Mesothelial cell of epicardium (in vitro differentiated cells): Measurements from ENCODE around the gene SBK1. TPM values are rescaled to one million over a fixed set of nuclear protein-coding genes. Genes with fewer than 3 reads are reported as not detected.
"Not testable (repeated sequence)": the region's sequence is repeated elsewhere in the genome, so short reads cannot be mapped to it uniquely, and the experiment has no call there.

Source experiments
- DNase-seq, 2 experiments: peaks; one replicate each; pipeline ENCODE4 v3.0.0; 2021; ENCODE audit warnings: low spot score in 2 of 2; ENCODE audit not compliant: unreplicated experiment in 2 of 2
- H3K27ac Mint-ChIP-seq: 2 replicates; pipeline ENCODE4 v1.8.0; 2021; ENCODE audit warnings: mixed read lengths
- H3K27me3 Mint-ChIP-seq: 2 replicates; pipeline ENCODE4 v1.8.0; 2021; ENCODE audit warnings: low read depth, mixed read lengths
- H3K36me3 Mint-ChIP-seq: 2 replicates; pipeline ENCODE4 v1.8.0; 2021; ENCODE audit warnings: mixed read lengths
- H3K4me1 Mint-ChIP-seq: 2 replicates; pipeline ENCODE4 v1.8.0; 2021; ENCODE audit warnings: mixed read lengths
- H3K4me3 Mint-ChIP-seq: 2 replicates; pipeline ENCODE4 v1.8.0; 2021; ENCODE audit warnings: mild to moderate bottlenecking, moderate library complexity, mixed read lengths
- H3K9me3 Mint-ChIP-seq: 2 replicates; pipeline ENCODE4 v1.8.0; 2021; ENCODE audit warnings: mixed read lengths
- CTCF ChIP-seq: fragments of 200-600 bp; sonication (generic); IDR thresholded peaks from one replicate; pipeline ENCODE4 v1.5.0; 2021; ENCODE audit warnings: antibody characterized with exemption; ENCODE audit not compliant: unreplicated experiment
- total RNA-seq: library from RNA; stranded (reverse); gene quantifications from 3 replicates; pipeline ENCODE4 v1.2.1, GENCODE V29; 2021

SBK1 gene
- 50.1 to 51.9 TPM (median 51.4 TPM) in 3 replicates for total RNA-seq

- no peaks in the 10 kb centered on the region for H3K9me3 Mint-ChIP-seq
- peaks cover 41% of the 10 kb centered on the region for H3K4me1 Mint-ChIP-seq
- H3K27ac Mint-ChIP-seq, result peak within 1 kb of the TSS; percentile 77
- peak within 1 kb of the TSS; percentile 90 for H3K4me3 Mint-ChIP-seq
- peak; percentile 80 to 90 for DNase-seq
- H3K36me3 Mint-ChIP-seq, result peaks cover 3% of the 10 kb centered on the region
- no peaks in the 10 kb centered on the region for H3K27me3 Mint-ChIP-seq
- TF ChIP-seq CTCF, result no peak
Observed at GRCh38 chr16:28291651-28292626, at the start of gene SBK1. SBK1 (plus strand) TSS chr16:28292525; CDS start chr16:28317392, 24,867 bp downstream.

- not testable (repeated sequence) for H3K4me3 Mint-ChIP-seq, H3K36me3 Mint-ChIP-seq, H3K4me1 Mint-ChIP-seq, DNase-seq, H3K27ac Mint-ChIP-seq
- Mint-ChIP-seq H3K9me3 (peaks cover 11% of the 10 kb centered on the region), H3K27me3 (peaks cover 14% of the 10 kb centered on the region)
Observed at GRCh38 chr16:28249483-28249882, 42.8 kb upstream of the SBK1 start.

GRCh38 chr16:28250999-28251398, 41.3 kb upstream of the SBK1 start:
- no peak for DNase-seq
- TF ChIP-seq CTCF, result no peak
- H3K4me3 Mint-ChIP-seq, result no peak overlapping the region
- H3K27me3 Mint-ChIP-seq, result peaks cover 12% of the 10 kb centered on the region
- H3K27ac Mint-ChIP-seq, result no peak overlapping the region
- H3K4me1 Mint-ChIP-seq, result no peaks in the 10 kb centered on the region
- H3K9me3 Mint-ChIP-seq, result peaks cover 11% of the 10 kb centered on the region
- no peaks in the 10 kb centered on the region for H3K36me3 Mint-ChIP-seq

GRCh38 chr16:28254158-28254557, 38.2 kb upstream of the SBK1 start:
- TF ChIP-seq CTCF, result no peak
- Mint-ChIP-seq H3K36me3 (no peaks in the 10 kb centered on the region), H3K4me1 (no peaks in the 10 kb centered on the region), H3K4me3 (no peak overlapping the region), H3K27ac (no peak overlapping the region), H3K27me3 (peaks cover 12% of the 10 kb centered on the region), H3K9me3 (peaks cover 11% of the 10 kb centered on the region)
- no peak for DNase-seq

GRCh38 chr16:28255838-28256237, 36.5 kb upstream of the SBK1 start:
- no peaks in the 10 kb centered on the region for H3K4me1 Mint-ChIP-seq
- peaks cover 11% of the 10 kb centered on the region for H3K9me3 Mint-ChIP-seq
- peaks cover 11% of the 10 kb centered on the region for H3K27me3 Mint-ChIP-seq
- no peaks in the 10 kb centered on the region for H3K36me3 Mint-ChIP-seq
- TF ChIP-seq CTCF, result no peak
- DNase-seq, result no peak
- no peak overlapping the region for H3K4me3 Mint-ChIP-seq
- no peak overlapping the region for H3K27ac Mint-ChIP-seq

GRCh38 chr16:28257256-28257655, 35.1 kb upstream of the SBK1 start:
- Mint-ChIP-seq H3K9me3 (peaks cover 10% of the 10 kb centered on the region), H3K4me1 (no peaks in the 10 kb centered on the region), H3K36me3 (no peaks in the 10 kb centered on the region), H3K27me3 (peaks cover 10% of the 10 kb centered on the region), H3K4me3 (no peak overlapping the region), H3K27ac (no peak overlapping the region)
- TF ChIP-seq CTCF, result no peak
- DNase-seq, result no peak
